ENCODE measurements around the gene PSAPL1.

The PSAPL1 gene

DNA sequence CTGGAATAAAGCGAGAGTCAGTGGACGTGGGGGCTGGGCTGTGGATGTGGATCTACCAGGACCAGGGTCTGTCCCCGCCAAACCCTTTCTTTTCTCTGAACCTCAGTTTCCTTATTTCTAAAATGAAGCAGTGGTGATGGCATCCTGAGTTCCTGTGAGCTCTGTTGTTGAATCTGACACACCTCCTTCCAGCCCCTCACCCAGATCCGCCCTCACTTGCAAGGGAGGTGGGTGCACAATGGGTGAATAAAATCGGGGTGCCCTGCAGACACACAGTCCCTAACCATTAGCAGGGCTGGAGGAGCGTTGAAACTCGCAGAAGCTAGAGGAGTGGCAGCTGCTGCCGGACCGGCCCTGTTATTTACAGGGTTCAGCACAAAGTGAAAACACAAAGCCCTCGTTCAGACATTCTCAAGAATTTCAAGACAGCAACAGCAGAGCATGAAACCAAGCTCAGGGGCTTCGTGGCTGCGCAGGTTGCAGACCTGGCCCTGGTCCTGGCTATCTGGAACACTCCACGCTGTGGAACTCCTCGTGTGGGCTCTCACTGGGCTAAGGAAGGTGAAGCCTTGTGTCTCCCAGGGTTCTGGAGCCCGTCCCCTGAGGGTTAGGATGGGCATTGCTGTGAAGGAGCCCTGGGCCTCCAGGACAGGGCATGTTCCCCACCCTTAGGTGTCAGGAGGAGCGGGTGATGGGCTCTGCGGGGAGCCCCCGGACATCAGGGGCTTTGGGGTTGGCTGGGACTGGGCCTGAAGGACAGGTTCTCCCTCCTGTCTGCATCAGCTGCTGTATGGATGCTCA lies 42.9 kb downstream of the PSAPL1 start:
- Histone ChIP-seq H2BK12ac (ENCODE audit: low read length) (no peak overlapping the region), H3K4me3 (ENCODE audit: low read depth, low read length) (no peak overlapping the region), H3K4me1 (ENCODE audit: control insufficient read depth in 1 of 2, insufficient read depth in 2 of 2, low read length in 2 of 2) (no peaks in the 10 kb centered on the region), H3K9me3 (ENCODE audit: insufficient read depth, low read depth, low read length) (peaks cover 4% of the 10 kb centered on the region), H2AK5ac (ENCODE audit: low read length) (no peak overlapping the region), H3K27ac (ENCODE audit: low read depth, low read length) (no peak overlapping the region), H3K14ac (ENCODE audit: low read length) (no peak overlapping the region), H3K18ac (ENCODE audit: low read length) (no peak overlapping the region), H3K4me2 (ENCODE audit: low read length) (no peak overlapping the region), H4K8ac (ENCODE audit: low read depth, low read length) (no peak overlapping the region), H3K4ac (ENCODE audit: low read depth, low read length) (no peak overlapping the region), H3K27me3 (ENCODE audit: insufficient read depth, low read length) (no peaks in the 10 kb centered on the region), H4K91ac (ENCODE audit: low read depth, low read length) (no peak overlapping the region), H3K79me1 (ENCODE audit: low read length) (no peaks in the 10 kb centered on the region), H2AFZ (ENCODE audit: insufficient read depth, low read length, poor library complexity) (no peak overlapping the region), H2BK5ac (ENCODE audit: low read depth, low read length, poor library complexity) (no peak overlapping the region), H3K23ac (ENCODE audit: low read length) (no peak overlapping the region), H3K9ac (ENCODE audit: low read length) (no peak overlapping the region), H3K36me3 (ENCODE audit: control insufficient read depth in 1 of 2, insufficient read depth in 2 of 2, low read length in 2 of 2) (no peaks in the 10 kb centered on the region), H4K12ac (ENCODE audit: low read depth, low read length) (no peak overlapping the region), H2BK120ac (ENCODE audit: insufficient read depth, low read length, poor library complexity) (no peak overlapping the region), H3K79me2 (ENCODE audit: control insufficient read depth, insufficient read depth, low read length, poor library complexity) (no peaks in the 10 kb centered on the region)
- no peak for DNase-seq
- WGBS (ENCODE audit: extremely low coverage, insufficient coverage, insufficient read length), result no CpG with 5 or more reads among the region's 18 CpGs

DNA sequence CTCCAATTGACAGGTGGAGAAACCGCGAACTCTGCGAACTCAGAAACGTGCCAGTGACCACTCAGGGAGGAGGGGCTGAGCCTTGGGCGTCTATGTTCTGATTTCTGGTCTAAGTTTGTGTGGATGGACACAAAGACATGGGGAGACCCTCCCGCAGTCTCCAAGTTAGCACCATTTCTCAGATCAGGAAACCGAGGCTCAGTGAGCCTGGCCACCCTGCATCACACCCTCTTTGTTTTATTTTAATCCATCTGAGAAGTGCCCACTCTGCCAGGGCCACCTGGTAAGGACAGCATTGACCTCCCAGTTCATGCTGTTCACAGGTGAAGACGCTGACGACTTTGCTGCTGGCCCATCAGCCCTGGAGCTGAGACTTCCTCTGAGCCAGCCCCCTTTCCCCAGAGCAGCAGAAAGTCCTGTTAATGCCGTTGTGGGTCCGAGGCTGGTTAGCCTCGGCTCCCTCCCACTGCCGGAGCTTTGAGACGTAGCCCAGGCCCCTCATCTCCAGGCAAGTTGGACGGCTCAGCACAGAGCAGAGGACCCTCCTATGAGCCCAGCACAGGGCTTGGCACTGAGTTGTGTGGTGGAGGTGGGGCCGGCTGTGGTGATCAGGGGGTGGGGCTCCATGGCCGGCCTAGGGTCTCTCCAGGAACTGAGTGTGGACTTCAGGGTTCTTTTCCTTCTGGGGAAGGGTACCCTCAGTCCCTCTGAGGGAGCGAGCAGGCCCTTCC lies 43.7 kb downstream of the PSAPL1 start:
- Histone ChIP-seq H3K27ac (ENCODE audit: low read depth, low read length) (no peak overlapping the region), H4K8ac (ENCODE audit: low read depth, low read length) (no peak overlapping the region), H2BK12ac (ENCODE audit: low read length) (no peak overlapping the region), H3K4me1 (ENCODE audit: control insufficient read depth in 1 of 2, insufficient read depth in 2 of 2, low read length in 2 of 2) (no peaks in the 10 kb centered on the region), H3K36me3 (ENCODE audit: control insufficient read depth in 1 of 2, insufficient read depth in 2 of 2, low read length in 2 of 2) (no peaks in the 10 kb centered on the region), H3K9me3 (ENCODE audit: insufficient read depth, low read depth, low read length) (peaks cover 4% of the 10 kb centered on the region), H4K91ac (ENCODE audit: low read depth, low read length) (no peak overlapping the region), H3K4ac (ENCODE audit: low read depth, low read length) (no peak overlapping the region), H3K23ac (ENCODE audit: low read length) (no peak overlapping the region), H3K27me3 (ENCODE audit: insufficient read depth, low read length) (no peaks in the 10 kb centered on the region), H2AK5ac (ENCODE audit: low read length) (no peak overlapping the region), H2AFZ (ENCODE audit: insufficient read depth, low read length, poor library complexity) (no peak overlapping the region), H3K79me2 (ENCODE audit: control insufficient read depth, insufficient read depth, low read length, poor library complexity) (no peaks in the 10 kb centered on the region), H3K9ac (ENCODE audit: low read length) (no peak overlapping the region), H3K4me2 (ENCODE audit: low read length) (no peak overlapping the region), H3K14ac (ENCODE audit: low read length) (no peak overlapping the region), H3K79me1 (ENCODE audit: low read length) (no peaks in the 10 kb centered on the region), H2BK120ac (ENCODE audit: insufficient read depth, low read length, poor library complexity) (no peak overlapping the region), H2BK5ac (ENCODE audit: low read depth, low read length, poor library complexity) (no peak overlapping the region), H3K4me3 (ENCODE audit: low read depth, low read length) (no peak overlapping the region), H4K12ac (ENCODE audit: low read depth, low read length) (no peak overlapping the region), H3K18ac (ENCODE audit: low read length) (no peak overlapping the region)
- no CpG with 5 or more reads among the region's 18 CpGs for WGBS (ENCODE audit: extremely low coverage, insufficient coverage, insufficient read length)
- DNase-seq, result no peak

DNA sequence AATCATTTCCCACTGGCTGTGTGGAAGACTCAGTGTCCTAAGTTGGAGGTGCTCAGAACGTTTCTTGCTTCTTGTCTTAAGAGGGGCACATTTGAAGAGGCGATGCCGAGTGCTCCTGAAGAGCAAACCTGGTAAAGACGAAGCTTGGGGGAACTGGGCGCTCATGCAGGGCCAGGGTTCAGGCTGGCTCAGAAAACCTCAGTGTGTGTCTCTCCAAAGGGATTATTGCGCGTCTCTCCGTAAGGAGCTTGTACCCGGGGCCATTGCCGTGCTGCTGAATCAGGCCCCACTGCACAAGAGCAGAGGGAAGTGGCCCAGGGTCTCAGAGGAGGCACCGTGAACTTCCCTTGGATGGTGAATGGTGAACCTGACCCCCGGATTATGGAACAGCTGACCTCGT lies 44.4 kb downstream of the PSAPL1 start:
- Histone ChIP-seq H4K12ac (ENCODE audit: low read depth, low read length) (no peak overlapping the region), H3K4me3 (ENCODE audit: low read depth, low read length) (no peak overlapping the region), H2AFZ (ENCODE audit: insufficient read depth, low read length, poor library complexity) (no peak overlapping the region), H2BK120ac (ENCODE audit: insufficient read depth, low read length, poor library complexity) (no peak overlapping the region), H3K9me3 (ENCODE audit: insufficient read depth, low read depth, low read length) (peaks cover 9% of the 10 kb centered on the region), H3K27me3 (ENCODE audit: insufficient read depth, low read length) (no peaks in the 10 kb centered on the region), H3K14ac (ENCODE audit: low read length) (no peak overlapping the region), H3K18ac (ENCODE audit: low read length) (no peak overlapping the region), H3K79me2 (ENCODE audit: control insufficient read depth, insufficient read depth, low read length, poor library complexity) (no peaks in the 10 kb centered on the region), H3K27ac (ENCODE audit: low read depth, low read length) (no peak overlapping the region), H3K36me3 (ENCODE audit: control insufficient read depth in 1 of 2, insufficient read depth in 2 of 2, low read length in 2 of 2) (no peaks in the 10 kb centered on the region), H2AK5ac (ENCODE audit: low read length) (no peak overlapping the region), H3K23ac (ENCODE audit: low read length) (no peak overlapping the region), H3K4ac (ENCODE audit: low read depth, low read length) (no peak overlapping the region), H4K91ac (ENCODE audit: low read depth, low read length) (no peak overlapping the region), H2BK12ac (ENCODE audit: low read length) (no peak overlapping the region), H3K9ac (ENCODE audit: low read length) (no peak overlapping the region), H4K8ac (ENCODE audit: low read depth, low read length) (no peak overlapping the region), H3K4me1 (ENCODE audit: control insufficient read depth in 1 of 2, insufficient read depth in 2 of 2, low read length in 2 of 2) (no peaks in the 10 kb centered on the region), H3K79me1 (ENCODE audit: low read length) (no peaks in the 10 kb centered on the region), H2BK5ac (ENCODE audit: low read depth, low read length, poor library complexity) (no peak overlapping the region), H3K4me2 (ENCODE audit: low read length) (no peak overlapping the region)
- WGBS (ENCODE audit: extremely low coverage, insufficient coverage, insufficient read length), result no CpG with 5 or more reads among the region's 13 CpGs
- DNase-seq, result no peak

DNA sequence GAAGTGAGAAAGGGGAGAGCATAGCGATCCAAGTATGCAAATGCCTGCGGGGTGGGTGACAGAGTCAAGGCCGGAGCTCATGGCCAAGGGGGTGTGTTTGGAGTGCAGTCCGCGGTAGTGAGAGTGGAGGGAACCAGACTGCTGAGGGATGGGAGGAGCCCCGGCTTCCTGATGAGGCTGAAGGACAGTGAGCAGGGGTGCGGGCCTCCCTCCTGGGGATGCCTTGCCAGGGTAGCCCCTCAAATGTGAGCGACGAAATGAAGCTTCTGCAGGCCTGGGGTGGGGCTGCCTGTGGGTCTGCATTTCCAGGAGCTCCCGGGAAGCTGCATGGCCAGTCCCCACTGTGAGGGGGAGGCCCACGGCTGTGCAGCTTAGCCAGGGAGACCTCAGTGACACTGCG lies 45.0 kb downstream of the PSAPL1 start:
- Histone ChIP-seq H3K4me3 (ENCODE audit: low read depth, low read length) (no peak overlapping the region), H3K79me2 (ENCODE audit: control insufficient read depth, insufficient read depth, low read length, poor library complexity) (no peaks in the 10 kb centered on the region), H3K9me3 (ENCODE audit: insufficient read depth, low read depth, low read length) (peaks cover 9% of the 10 kb centered on the region), H3K9ac (ENCODE audit: low read length) (no peak overlapping the region), H3K18ac (ENCODE audit: low read length) (no peak overlapping the region), H3K27ac (ENCODE audit: low read depth, low read length) (no peak overlapping the region), H4K8ac (ENCODE audit: low read depth, low read length) (no peak overlapping the region), H4K12ac (ENCODE audit: low read depth, low read length) (no peak overlapping the region), H2AFZ (ENCODE audit: insufficient read depth, low read length, poor library complexity) (no peak overlapping the region), H3K4ac (ENCODE audit: low read depth, low read length) (no peak overlapping the region), H2AK5ac (ENCODE audit: low read length) (no peak overlapping the region), H3K36me3 (ENCODE audit: control insufficient read depth in 1 of 2, insufficient read depth in 2 of 2, low read length in 2 of 2) (no peaks in the 10 kb centered on the region), H2BK12ac (ENCODE audit: low read length) (no peak overlapping the region), H3K27me3 (ENCODE audit: insufficient read depth, low read length) (no peaks in the 10 kb centered on the region), H3K4me1 (ENCODE audit: control insufficient read depth in 1 of 2, insufficient read depth in 2 of 2, low read length in 2 of 2) (no peaks in the 10 kb centered on the region), H3K23ac (ENCODE audit: low read length) (no peak overlapping the region), H2BK120ac (ENCODE audit: insufficient read depth, low read length, poor library complexity) (no peak overlapping the region), H4K91ac (ENCODE audit: low read depth, low read length) (no peak overlapping the region), H2BK5ac (ENCODE audit: low read depth, low read length, poor library complexity) (no peak overlapping the region), H3K4me2 (ENCODE audit: low read length) (no peak overlapping the region), H3K79me1 (ENCODE audit: low read length) (no peaks in the 10 kb centered on the region), H3K14ac (ENCODE audit: low read length) (no peak overlapping the region)
- WGBS (ENCODE audit: extremely low coverage, insufficient coverage, insufficient read length), result no CpG with 5 or more reads among the region's 12 CpGs
- DNase-seq, result no peak
